HG03469 (cell line): Measurements from ENCODE around the gene LAMA3.

Experiments used
- ATAC-seq: cut with Tn5 transposase; IDR thresholded peaks from one replicate; pipeline ENCODE4 v1.9.1; 2021; ENCODE audit warnings: mild to moderate bottlenecking, moderate library complexity, moderate number of reproducible peaks; ENCODE audit not compliant: unreplicated experiment

The LAMA3 gene

GRCh38 chr18:23890589-23890988, 201.3 kb downstream of the LAMA3 start:
- no peak for ATAC-seq

DNA sequence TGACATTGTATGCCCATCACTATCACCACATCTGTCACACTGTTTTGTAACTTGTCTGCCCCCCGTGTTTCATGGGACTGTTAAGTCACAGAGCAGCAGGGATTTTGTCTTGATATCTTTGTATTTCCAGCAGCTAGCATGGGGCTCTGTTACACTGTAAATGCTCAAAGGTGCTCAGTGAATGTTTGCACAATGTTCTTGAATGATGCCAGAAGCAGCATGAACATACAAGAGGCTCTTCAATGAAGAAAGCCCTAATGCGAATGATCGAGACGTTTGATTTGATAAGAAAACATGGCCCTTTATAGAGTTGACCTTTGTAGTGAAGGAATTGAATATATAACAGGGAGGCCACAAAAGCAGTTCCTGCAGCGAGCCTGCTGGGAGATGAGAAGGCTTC, 204.4 kb downstream of the LAMA3 start:
- no peak for ATAC-seq

DNA sequence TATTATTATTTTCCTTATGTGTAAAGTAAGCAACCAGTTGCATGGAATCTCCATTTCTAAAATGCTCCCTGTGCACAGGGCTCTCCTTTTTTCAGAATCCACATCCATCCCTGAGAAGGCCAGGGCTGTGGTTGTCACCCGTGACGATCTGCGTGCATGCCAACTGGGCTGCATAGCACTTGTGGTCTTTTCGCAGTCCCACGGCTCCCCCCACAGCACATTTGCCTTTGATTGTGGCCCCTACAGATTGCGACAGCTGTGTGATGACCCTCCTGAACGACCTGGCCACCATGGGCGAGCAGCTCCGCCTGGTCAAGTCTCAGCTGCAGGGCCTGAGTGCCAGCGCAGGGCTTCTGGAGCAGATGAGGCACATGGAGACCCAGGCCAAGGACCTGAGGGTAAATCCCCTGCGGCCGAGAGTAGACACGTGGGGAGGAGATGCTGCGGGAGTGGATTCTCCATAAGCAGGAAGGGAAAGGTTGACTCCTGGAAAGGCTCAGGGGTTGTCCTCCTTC, 205.5 kb downstream of the LAMA3 start:
- ATAC-seq: no peak

GRCh38 chr18:23897291-23897690, 208.0 kb downstream of the LAMA3 start:
- no peak for ATAC-seq

DNA sequence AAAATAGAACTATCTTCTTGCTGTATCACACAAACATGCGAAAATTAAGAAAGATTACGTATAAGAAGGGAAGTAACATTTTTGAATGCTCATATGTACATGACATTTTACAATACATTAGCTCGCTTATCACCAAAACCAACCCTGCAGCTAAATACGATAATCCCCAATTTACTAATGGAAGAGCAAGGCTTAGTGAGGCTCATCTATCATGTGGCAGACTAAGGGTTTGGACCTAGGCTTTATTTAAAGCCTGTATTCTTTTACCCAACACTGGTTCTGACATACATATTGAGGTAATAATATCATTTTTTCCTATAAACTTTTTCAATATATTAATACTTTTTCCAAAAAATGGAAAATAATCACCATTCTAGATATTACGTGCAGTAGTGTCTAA, 208.5 kb downstream of the LAMA3 start:
- ATAC-seq: no peak

- no peak for ATAC-seq
Observed at GRCh38 chr18:23900994-23901393, 211.7 kb downstream of the LAMA3 start.

DNA sequence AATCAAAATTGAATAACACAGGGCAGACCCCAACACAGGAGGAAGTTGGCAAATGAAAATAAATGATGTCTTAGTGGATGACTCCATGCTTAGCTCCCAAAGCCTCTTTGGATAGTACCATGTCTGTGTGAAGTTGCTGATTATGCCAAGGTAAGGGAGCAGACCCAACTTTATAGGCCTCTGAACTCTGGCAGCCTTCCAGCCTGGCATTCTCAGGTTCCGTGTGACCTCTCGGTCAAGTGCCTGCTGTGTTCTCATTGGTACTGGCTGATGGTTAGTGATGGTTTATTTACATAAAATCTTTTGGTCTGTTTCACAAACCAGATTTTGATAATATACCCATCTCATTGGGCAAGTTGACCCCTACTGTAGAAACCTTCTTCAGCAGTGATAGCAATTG, 213.1 kb downstream of the LAMA3 start:
- ATAC-seq: no peak

DNA sequence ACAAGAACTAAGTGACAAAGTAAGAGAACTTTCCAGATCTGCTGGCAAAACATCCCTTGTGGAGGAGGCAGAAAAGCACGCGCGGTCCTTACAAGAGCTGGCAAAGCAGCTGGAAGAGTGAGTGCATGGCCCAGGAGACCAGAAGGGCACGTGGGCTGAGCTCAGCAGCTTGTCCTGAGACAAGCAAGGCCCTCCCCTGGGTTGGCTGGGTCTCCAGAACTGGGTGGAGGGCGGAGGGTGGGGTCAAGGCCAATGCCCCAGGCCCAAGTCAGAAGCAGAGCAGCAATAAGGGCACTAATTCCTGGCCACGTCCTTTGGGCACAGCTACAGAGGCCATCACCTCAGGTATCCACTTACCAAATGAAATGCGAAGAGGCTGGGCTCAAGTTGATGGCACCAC, 214.7 kb downstream of the LAMA3 start:
- ATAC-seq: no peak

GRCh38 chr18:23906658-23907057, 217.4 kb downstream of the LAMA3 start:
- ATAC-seq: no peak

- ATAC-seq: no peak
Observed at GRCh38 chr18:23908827-23909226, 219.6 kb downstream of the LAMA3 start.

DNA sequence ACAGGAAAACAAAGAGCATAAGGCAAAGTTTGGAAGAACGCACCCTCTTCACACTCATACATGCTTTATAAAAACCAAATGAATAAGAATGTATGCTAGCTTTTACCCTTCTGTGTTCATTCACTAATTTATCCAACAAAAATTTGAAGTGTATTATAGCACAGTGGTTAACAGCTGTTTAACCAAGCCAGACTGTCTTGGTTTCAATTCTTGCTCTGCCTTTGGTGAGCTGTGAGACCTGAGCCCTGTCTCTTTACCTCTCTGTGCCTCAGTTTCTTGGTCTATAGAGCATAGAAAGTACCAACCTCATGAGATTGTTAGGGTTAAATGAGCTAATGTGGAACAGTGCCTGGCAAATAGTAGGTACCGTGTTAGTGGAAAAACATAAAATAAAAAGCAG, 220.8 kb downstream of the LAMA3 start:
- no peak for ATAC-seq

- ATAC-seq: no peak
Observed at GRCh38 chr18:23912356-23912755, 223.1 kb downstream of the LAMA3 start.

- no peak for ATAC-seq
Observed at GRCh38 chr18:23916338-23916737, 227.1 kb downstream of the LAMA3 start.

- peak; percentile 42 for ATAC-seq
Observed at GRCh38 chr18:23918395-23919032, 229.3 kb downstream of the LAMA3 start.

GRCh38 chr18:23920054-23920453, 230.8 kb downstream of the LAMA3 start:
- ATAC-seq: no peak

GRCh38 chr18:23921716-23922285, 232.5 kb downstream of the LAMA3 start:
- ATAC-seq: no peak

- peak; percentile 59 for ATAC-seq
Observed at GRCh38 chr18:23922939-23923338, 233.7 kb downstream of the LAMA3 start.

- no peak for ATAC-seq
Observed at GRCh38 chr18:23924813-23925212, 235.6 kb downstream of the LAMA3 start.

DNA sequence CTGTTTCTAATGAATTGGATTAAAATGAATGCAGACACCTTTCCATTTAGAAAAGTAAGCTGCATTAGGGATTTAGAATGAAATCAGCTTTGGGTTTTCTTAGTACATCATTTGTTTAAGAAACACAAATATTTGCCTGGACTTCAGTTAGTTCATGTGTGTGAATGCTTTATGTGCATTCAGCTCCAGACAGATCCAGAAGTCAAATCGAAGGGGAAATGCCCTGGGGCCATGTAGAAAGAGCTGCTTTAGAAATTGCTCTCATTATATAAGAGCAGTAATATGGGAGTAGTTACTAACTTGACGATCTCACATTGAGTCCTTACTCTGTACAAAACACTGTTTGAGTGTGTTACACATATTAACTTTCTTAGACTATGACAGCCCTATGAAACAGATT, 237.3 kb downstream of the LAMA3 start:
- ATAC-seq: no peak

DNA sequence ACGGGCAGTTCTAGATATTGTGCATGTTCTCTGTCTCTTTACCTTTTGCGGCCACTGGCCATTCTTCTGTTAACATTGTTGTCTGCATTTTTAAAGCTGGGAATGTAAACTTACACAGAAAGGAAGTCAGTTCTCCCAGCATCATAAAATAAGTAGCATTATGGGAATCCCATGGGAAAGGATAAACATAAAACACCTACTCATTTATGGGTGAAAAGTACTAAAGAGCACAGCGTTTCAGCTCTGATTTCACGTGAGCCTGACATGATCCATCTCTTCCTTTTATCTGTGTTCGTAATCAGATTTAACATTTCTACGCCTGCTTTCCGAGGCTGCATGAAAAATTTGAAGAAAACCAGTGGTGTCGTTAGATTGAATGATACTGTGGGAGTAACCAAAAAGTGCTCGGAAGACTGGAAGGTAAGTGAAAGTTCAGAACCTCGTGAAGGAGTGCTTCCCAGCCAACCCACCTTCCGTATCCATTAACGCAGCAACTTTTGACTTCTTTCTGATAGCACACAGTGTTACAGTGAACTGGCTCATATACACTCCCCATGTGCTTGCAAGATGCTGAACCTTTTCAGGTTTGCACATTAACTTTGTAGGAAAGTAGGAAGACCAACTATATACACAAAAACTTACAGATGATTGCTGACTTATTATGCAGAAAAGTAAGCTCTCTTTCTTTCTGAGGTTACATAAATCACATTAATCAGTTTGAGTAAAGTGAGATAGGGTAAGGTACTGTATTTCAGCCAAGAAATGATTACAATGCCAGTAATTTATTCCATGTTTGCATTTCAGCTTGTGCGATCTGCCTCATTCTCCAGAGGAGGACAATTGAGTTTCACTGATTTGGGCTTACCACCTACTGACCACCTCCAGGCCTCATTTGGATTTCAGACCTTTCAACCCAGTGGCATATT, 238.8 kb downstream of the LAMA3 start:
- no peak for ATAC-seq

GRCh38 chr18:23929362-23929930, 240.2 kb downstream of the LAMA3 start:
- no peak for ATAC-seq
